ENCODE results near the gene DCAF4. TPM values are rescaled to one million over a fixed set of nuclear protein-coding genes. Genes with fewer than 3 reads are reported as not detected.

The DCAF4 gene
- total and polyA plus RNA-seq, 2 donors (not counting 1 experiment from before 2014, with no cell fraction given) = 10.2 to 20.7 TPM

DNA sequence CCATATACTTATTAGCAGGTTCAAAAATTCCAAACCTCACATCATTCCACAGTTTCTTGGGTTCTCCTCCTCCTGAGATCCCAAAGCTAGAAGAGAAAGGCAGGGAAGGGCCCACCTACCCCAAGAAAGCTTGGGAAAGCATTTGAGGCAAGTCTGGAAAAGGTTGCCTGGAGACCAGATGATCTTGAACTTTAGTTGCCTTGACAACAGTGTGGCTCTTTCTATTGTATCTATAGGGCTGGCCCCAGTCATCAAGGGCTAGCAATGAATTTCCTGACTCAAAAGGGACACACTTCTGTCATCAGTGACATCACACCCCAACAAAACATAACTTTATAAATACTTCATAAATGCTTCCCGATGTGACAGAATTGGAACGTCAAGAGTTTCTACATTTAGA, 60.6 kb downstream of the DCAF4 start:
- Histone ChIP-seq H3K27me3 (ENCODE audit: control insufficient read depth, insufficient read depth, low read length) (no peaks in the 10 kb centered on the region), H4K20me1 (ENCODE audit: control insufficient read depth, extremely low read depth, insufficient read depth, low read length) (no peaks in the 10 kb centered on the region), H3K4me2 (ENCODE audit: extremely low read depth, insufficient read depth, low read length) (no peak overlapping the region), H3K79me2 (ENCODE audit: control insufficient read depth, insufficient read depth, low read length) (no peaks in the 10 kb centered on the region), H3K4me1 (ENCODE audit: control insufficient read depth, extremely low read depth, insufficient read depth, low read length) (no peaks in the 10 kb centered on the region), H3K9me3 (ENCODE audit: control insufficient read depth, insufficient read depth, low read depth, low read length) (no peaks in the 10 kb centered on the region), H3K27ac (ENCODE audit: insufficient read depth, low read length) (no peak overlapping the region), H3K4me3 (replicated peaks in 1 of 4; ENCODE audit: control extremely low read depth in 1 of 4, insufficient read depth in 1 of 4, low read depth in 3 of 4, low read length in 4 of 4) (no peak overlapping the region), H3K36me3 (ENCODE audit: control insufficient read depth, insufficient read depth, low read length) (peaks cover 1% of the 10 kb centered on the region), H2AFZ (ENCODE audit: low read length) (no peak overlapping the region), H3K9ac (ENCODE audit: insufficient read depth, low read length) (no peak overlapping the region)
- DNase-seq (ENCODE audit: low read depth in 2 of 2) = no peak
- TF ChIP-seq EZH2 (IDR thresholded peaks at IDR 0.05; ENCODE audit: low read length, missing control alignments) = no peak
- TF ChIP-seq, protein P1, sequence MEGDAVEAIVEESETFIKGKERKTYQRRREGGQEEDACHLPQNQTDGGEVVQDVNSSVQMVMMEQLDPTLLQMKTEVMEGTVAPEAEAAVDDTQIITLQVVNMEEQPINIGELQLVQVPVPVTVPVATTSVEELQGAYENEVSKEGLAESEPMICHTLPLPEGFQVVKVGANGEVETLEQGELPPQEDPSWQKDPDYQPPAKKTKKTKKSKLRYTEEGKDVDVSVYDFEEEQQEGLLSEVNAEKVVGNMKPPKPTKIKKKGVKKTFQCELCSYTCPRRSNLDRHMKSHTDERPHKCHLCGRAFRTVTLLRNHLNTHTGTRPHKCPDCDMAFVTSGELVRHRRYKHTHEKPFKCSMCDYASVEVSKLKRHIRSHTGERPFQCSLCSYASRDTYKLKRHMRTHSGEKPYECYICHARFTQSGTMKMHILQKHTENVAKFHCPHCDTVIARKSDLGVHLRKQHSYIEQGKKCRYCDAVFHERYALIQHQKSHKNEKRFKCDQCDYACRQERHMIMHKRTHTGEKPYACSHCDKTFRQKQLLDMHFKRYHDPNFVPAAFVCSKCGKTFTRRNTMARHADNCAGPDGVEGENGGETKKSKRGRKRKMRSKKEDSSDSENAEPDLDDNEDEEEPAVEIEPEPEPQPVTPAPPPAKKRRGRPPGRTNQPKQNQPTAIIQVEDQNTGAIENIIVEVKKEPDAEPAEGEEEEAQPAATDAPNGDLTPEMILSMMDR (conservative IDR thresholded peaks at IDR 0.05 in 1 of 2, IDR thresholded peaks at IDR 0.05 in 1 of 2; ENCODE audit: low read depth in 1 of 2, low read length in 2 of 2) = no peak

DNA sequence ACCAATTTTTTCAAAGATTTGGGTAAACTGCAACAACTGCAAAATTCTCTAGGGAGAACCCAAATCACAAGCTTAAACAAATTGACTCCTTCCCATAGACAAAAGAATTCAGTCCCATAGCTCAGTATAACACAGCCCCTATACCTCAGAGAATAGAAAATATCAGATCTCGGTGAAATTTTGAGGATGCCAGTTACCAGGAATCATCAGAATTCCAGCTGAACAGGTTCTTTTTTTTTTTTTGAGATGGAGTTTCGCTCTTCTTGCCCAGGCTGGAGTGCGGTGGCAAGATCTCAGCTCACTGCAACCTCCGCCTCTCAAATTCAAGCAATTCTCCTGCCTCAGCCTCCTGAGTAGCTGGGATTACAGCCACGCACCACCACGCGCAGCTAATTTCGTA, 63.9 kb downstream of the DCAF4 start:
- TF ChIP-seq EZH2 (IDR thresholded peaks at IDR 0.05; ENCODE audit: low read length, missing control alignments) = no peak
- TF ChIP-seq, protein P1 (conservative IDR thresholded peaks at IDR 0.05 in 1 of 2, IDR thresholded peaks at IDR 0.05 in 1 of 2; ENCODE audit: low read depth in 1 of 2, low read length in 2 of 2) = no peak
- H2AFZ ChIP-seq (ENCODE audit: low read length) = no peak overlapping the region
- H3K4me2 ChIP-seq (ENCODE audit: extremely low read depth, insufficient read depth, low read length) = no peak overlapping the region
- DNase-seq (ENCODE audit: low read depth in 2 of 2) = no peak
- H3K9ac ChIP-seq (ENCODE audit: insufficient read depth, low read length) = no peak overlapping the region
- no peaks in the 10 kb centered on the region for H3K79me2 ChIP-seq (ENCODE audit: control insufficient read depth, insufficient read depth, low read length)
- peaks cover 5% of the 10 kb centered on the region for H3K36me3 ChIP-seq (ENCODE audit: control insufficient read depth, insufficient read depth, low read length)
- no peaks in the 10 kb centered on the region for H3K4me1 ChIP-seq (ENCODE audit: control insufficient read depth, extremely low read depth, insufficient read depth, low read length)
- H4K20me1 ChIP-seq (ENCODE audit: control insufficient read depth, extremely low read depth, insufficient read depth, low read length) = no peaks in the 10 kb centered on the region
- no peaks in the 10 kb centered on the region for H3K27me3 ChIP-seq (ENCODE audit: control insufficient read depth, insufficient read depth, low read length)
- H3K4me3 ChIP-seq (replicated peaks in 1 of 4; ENCODE audit: control extremely low read depth in 1 of 4, insufficient read depth in 1 of 4, low read depth in 3 of 4, low read length in 4 of 4) = no peak overlapping the region
- no peak overlapping the region for H3K27ac ChIP-seq (ENCODE audit: insufficient read depth, low read length)
- no peaks in the 10 kb centered on the region for H3K9me3 ChIP-seq (ENCODE audit: control insufficient read depth, insufficient read depth, low read depth, low read length)

DNA sequence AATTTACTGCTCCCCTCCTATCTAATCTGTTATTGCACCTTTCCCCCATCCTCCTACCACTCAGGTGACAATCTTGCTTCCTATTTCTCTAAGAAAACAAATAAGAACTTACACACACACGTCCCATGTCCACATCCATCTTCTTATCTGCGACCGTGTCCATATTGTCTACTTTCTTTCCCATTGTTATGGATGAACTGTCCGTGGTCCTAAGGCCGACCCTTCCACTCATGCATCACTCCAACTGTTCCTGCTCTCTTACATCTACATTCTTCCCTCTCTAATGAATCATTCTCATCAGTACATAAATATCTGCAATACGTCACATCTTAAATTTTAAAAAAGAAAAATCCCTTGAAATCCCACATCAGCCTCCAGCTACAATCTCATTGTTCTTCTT, 70.7 kb downstream of the DCAF4 start:
- H4K20me1 ChIP-seq (ENCODE audit: control insufficient read depth, extremely low read depth, insufficient read depth, low read length) = no peaks in the 10 kb centered on the region

More for the DNA sequence above, 70.7 kb downstream of the DCAF4 start:
- no peak overlapping the region for H2AFZ ChIP-seq (ENCODE audit: low read length)
- no peak for TF ChIP-seq EZH2 (IDR thresholded peaks at IDR 0.05; ENCODE audit: low read length, missing control alignments)
- TF ChIP-seq, protein P1 (conservative IDR thresholded peaks at IDR 0.05 in 1 of 2, IDR thresholded peaks at IDR 0.05 in 1 of 2; ENCODE audit: low read depth in 1 of 2, low read length in 2 of 2) = no peak
- H3K4me3 ChIP-seq (replicated peaks in 1 of 4; ENCODE audit: control extremely low read depth in 1 of 4, insufficient read depth in 1 of 4, low read depth in 3 of 4, low read length in 4 of 4) = no peak overlapping the region
- H3K79me2 ChIP-seq (ENCODE audit: control insufficient read depth, insufficient read depth, low read length) = peaks cover 3% of the 10 kb centered on the region
- no peaks in the 10 kb centered on the region for H3K27me3 ChIP-seq (ENCODE audit: control insufficient read depth, insufficient read depth, low read length)
- H3K27ac ChIP-seq (ENCODE audit: insufficient read depth, low read length) = no peak overlapping the region
- H3K4me2 ChIP-seq (ENCODE audit: extremely low read depth, insufficient read depth, low read length) = no peak overlapping the region
- peaks cover 15% of the 10 kb centered on the region for H3K36me3 ChIP-seq (ENCODE audit: control insufficient read depth, insufficient read depth, low read length)
- no peak overlapping the region for H3K9ac ChIP-seq (ENCODE audit: insufficient read depth, low read length)
- no peaks in the 10 kb centered on the region for H3K9me3 ChIP-seq (ENCODE audit: control insufficient read depth, insufficient read depth, low read depth, low read length)
- DNase-seq (ENCODE audit: low read depth in 2 of 2) = no peak
- H3K4me1 ChIP-seq (ENCODE audit: control insufficient read depth, extremely low read depth, insufficient read depth, low read length) = no peaks in the 10 kb centered on the region
